ENCODE data around the gene GSTO2.
A peak's percentile ranks its signal among the peaks of the same experiment; 100 is the strongest.

Gene GSTO2

GRCh38 chr10:104342941-104343411 is 74.0 kb downstream of the GSTO2 start:
- DNase-seq: no peak

GRCh38 chr10:104344219-104344618 is 75.2 kb downstream of the GSTO2 start:
- DNase-seq: no peak

GRCh38 chr10:104345515-104345914 is 76.5 kb downstream of the GSTO2 start:
- DNase-seq: no peak

- no peak for DNase-seq
Observed at GRCh38 chr10:104345941-104346340, 77.0 kb downstream of the GSTO2 start.

GRCh38 chr10:104347295-104348045 is 78.5 kb downstream of the GSTO2 start:
- no peak for DNase-seq

GRCh38 chr10:104348601-104349000 is 79.6 kb downstream of the GSTO2 start:
- DNase-seq: no peak

GRCh38 chr10:104349623-104350126 is 80.7 kb downstream of the GSTO2 start:
- DNase-seq: peak; percentile 84 to 95

- peak; percentile 66 to 72 for DNase-seq
Observed at GRCh38 chr10:104350127-104350635, 81.2 kb downstream of the GSTO2 start.

- DNase-seq: peak; percentile 94 to 98
Observed at GRCh38 chr10:104351061-104351702, 82.2 kb downstream of the GSTO2 start.

- DNase-seq: peak; percentile 67 to 75
Observed at GRCh38 chr10:104351919-104352318, 82.9 kb downstream of the GSTO2 start.

- peak; percentile 99 to 100 for DNase-seq
Observed at GRCh38 chr10:104353325-104354048, 84.5 kb downstream of the GSTO2 start, which contains the start of gene CFAP58. TSS of gene CFAP58 (plus strand) at chr10:104353833. CDS start at chr10:104353898, 65 bp downstream.
